H9 (cell line): ENCODE results near the gene HAUS7. TPM values are rescaled to one million over a fixed set of nuclear protein-coding genes. Genes with fewer than 3 reads are reported as not detected.

Source experiments
- DNase-seq: peaks from one replicate; pipeline ENCODE4 v3.0.0-alpha.2; 2017
- H2AFZ ChIP-seq: one replicate; pipeline ENCODE4 v1.6.1; 2013; ENCODE audit warnings: mild to moderate bottlenecking, low read length, control low read depth, moderate library complexity
- H2AK5ac ChIP-seq: 2 replicates; pipeline ENCODE4 v1.6.1; 2013; ENCODE audit warnings: low read length, control low read depth, mixed read lengths; ENCODE audit not compliant: insufficient read length
- H2BK120ac ChIP-seq: one replicate; pipeline ENCODE4 v1.6.1; 2013; ENCODE audit warnings: low read depth, mild to moderate bottlenecking, low read length, control low read depth, inconsistent platforms; ENCODE audit not compliant: poor library complexity, severe bottlenecking
- H2BK12ac ChIP-seq: 2 replicates; pipeline ENCODE4 v1.6.1; 2013; ENCODE audit warnings: low read length, control low read depth, mixed read lengths, low read depth; ENCODE audit not compliant: insufficient read length
- H2BK15ac ChIP-seq: 2 replicates; pipeline ENCODE4 v1.6.1; 2013; ENCODE audit warnings: low read depth, low read length, control low read depth
- H2BK20ac ChIP-seq: one replicate; pipeline ENCODE4 v1.6.1; 2013; ENCODE audit warnings: low read depth, mild to moderate bottlenecking, low read length, control low read depth, inconsistent platforms; ENCODE audit not compliant: poor library complexity, severe bottlenecking
- H2BK5ac ChIP-seq: 2 replicates; pipeline ENCODE4 v1.6.1; 2013; ENCODE audit warnings: low read length, control low read depth, mixed read lengths; ENCODE audit not compliant: insufficient read length
- H3K14ac ChIP-seq: 2 replicates; pipeline ENCODE4 v1.6.1; 2013; ENCODE audit warnings: low read length, control low read depth; ENCODE audit not compliant: insufficient read depth
- H3K18ac ChIP-seq: 2 replicates; pipeline ENCODE4 v1.6.1; 2013; ENCODE audit warnings: low read depth, mild to moderate bottlenecking, mixed read lengths, low read length, control low read depth; ENCODE audit not compliant: insufficient read length
- H3K23ac ChIP-seq: 2 replicates; pipeline ENCODE4 v1.6.1; 2013; ENCODE audit warnings: low read length, control low read depth, mixed read lengths, low read depth; ENCODE audit not compliant: insufficient read length
- H3K23me2 ChIP-seq: 2 replicates; pipeline ENCODE4 v1.6.1; 2013; ENCODE audit warnings: low read depth, mild to moderate bottlenecking, mixed read lengths, low read length, control low read depth; ENCODE audit not compliant: insufficient read length, poor library complexity, severe bottlenecking
- H3K27ac ChIP-seq: 2 replicates; pipeline ENCODE4 v1.5.1; 2013; ENCODE audit warnings: low read length, control low read depth, mixed read lengths, low read depth; ENCODE audit not compliant: insufficient read length
- H3K27me3 ChIP-seq: 2 replicates; pipeline ENCODE4 v1.6.1; 2013; ENCODE audit warnings: low read length, control low read depth, inconsistent platforms; ENCODE audit not compliant: insufficient read depth
- H3K4ac ChIP-seq: 2 replicates; pipeline ENCODE4 v1.6.1; 2013; ENCODE audit warnings: low read depth, mild to moderate bottlenecking, control low read depth, inconsistent platforms, low read length, moderate library complexity
- H3K4me1 ChIP-seq: 2 replicates; pipeline ENCODE4 v1.6.1; 2013; ENCODE audit warnings: low read length, control low read depth, inconsistent platforms; ENCODE audit not compliant: insufficient read depth
- H3K4me2 ChIP-seq: 2 replicates; pipeline ENCODE4 v1.6.1; 2013; ENCODE audit warnings: low read length, control low read depth, mixed read lengths; ENCODE audit not compliant: insufficient read length, insufficient read depth
- H3K56ac ChIP-seq: 2 replicates; pipeline ENCODE4 v1.6.1; 2013; ENCODE audit warnings: low read depth, mild to moderate bottlenecking, mixed read lengths, low read length, control low read depth; ENCODE audit not compliant: insufficient read length
- H3K79me1 ChIP-seq: 2 replicates; pipeline ENCODE4 v1.6.1; 2013; ENCODE audit warnings: low read depth, mild to moderate bottlenecking, moderate library complexity, low read length, control low read depth, inconsistent platforms; ENCODE audit not compliant: insufficient read depth, poor library complexity, severe bottlenecking
- H3K79me2 ChIP-seq: 2 replicates; pipeline ENCODE4 v1.6.1; 2013; ENCODE audit warnings: low read length, control low read depth, inconsistent platforms; ENCODE audit not compliant: insufficient read depth
- H3K9ac ChIP-seq: 2 replicates; pipeline ENCODE4 v1.6.1; 2013; ENCODE audit warnings: low read length, control low read depth, mixed read lengths; ENCODE audit not compliant: insufficient read length; ENCODE audit errors: extremely low read depth
- H3K9me3 ChIP-seq: one replicate; pipeline ENCODE4 v1.6.1; 2013; ENCODE audit warnings: low read depth, low read length, inconsistent platforms; ENCODE audit not compliant: control insufficient read depth
- H3T11ph ChIP-seq: one replicate; pipeline ENCODE4 v1.6.1; 2013; ENCODE audit warnings: mild to moderate bottlenecking, low read length, control low read depth, inconsistent platforms
- H4K20me1 ChIP-seq: one replicate; pipeline ENCODE4 v1.6.1; 2013; ENCODE audit not compliant: control insufficient read depth, insufficient read length, insufficient read depth
- H4K5ac ChIP-seq: 2 replicates; pipeline ENCODE4 v1.6.1; 2013; ENCODE audit warnings: low read depth, mild to moderate bottlenecking, mixed read lengths, low read length, control low read depth; ENCODE audit not compliant: insufficient read length
- H4K8ac ChIP-seq: replicated peaks from 2 replicates; pipeline ENCODE4 v1.6.1; 2013; ENCODE audit warnings: low read length, control low read depth, mixed read lengths, low read depth; ENCODE audit not compliant: insufficient read length
- H4K91ac ChIP-seq: 2 replicates; pipeline ENCODE4 v1.6.1; 2013; ENCODE audit warnings: low read depth, mild to moderate bottlenecking, moderate library complexity, mixed read lengths, low read length, control low read depth; ENCODE audit not compliant: insufficient read length
- H3K27ac Mint-ChIP-seq, 3 experiments: 2 replicates in 2 of 3; 3 replicates in 1 of 3; pipeline ENCODE4 v1.8.0; 2020 to 2021; ENCODE audit warnings: mixed read lengths in 3 of 3, mild to moderate bottlenecking in 1 of 3, moderate library complexity in 1 of 3
- H3K27me3 Mint-ChIP-seq: 2 replicates; pipeline ENCODE4 v1.8.0; 2021; ENCODE audit warnings: low read depth, mild to moderate bottlenecking, moderate library complexity, mixed read lengths
- H3K36me3 Mint-ChIP-seq, 3 experiments: 2 replicates in 2 of 3; 3 replicates in 1 of 3; pipeline ENCODE4 v1.8.0; 2020 to 2021; ENCODE audit warnings: low read depth in 3 of 3, mixed read lengths in 3 of 3; ENCODE audit not compliant: insufficient read depth in 1 of 3
- H3K4me1 Mint-ChIP-seq, 2 experiments: 2 replicates each; pipeline ENCODE4 v1.8.0; 2020; ENCODE audit warnings: mixed read lengths in 2 of 2
- H3K4me3 Mint-ChIP-seq, 2 experiments: 2 replicates in 1 of 2; 3 replicates in 1 of 2; pipeline ENCODE4 v1.8.0; 2020 to 2021; ENCODE audit warnings: mild to moderate bottlenecking in 2 of 2, mixed read lengths in 2 of 2, moderate library complexity in 1 of 2
- H3K9me3 Mint-ChIP-seq, 2 experiments: 2 replicates in 1 of 2; 3 replicates in 1 of 2; pipeline ENCODE4 v1.8.0; 2020; ENCODE audit warnings: mild to moderate bottlenecking in 2 of 2, mixed read lengths in 2 of 2, moderate library complexity in 1 of 2
- CTCF ChIP-seq: fragments of 200-600 bp; sonication (generic); conservative IDR thresholded peaks from 3 replicates; pipeline ENCODE4 v1.8.0; 2021; ENCODE audit warnings: antibody characterized with exemption, mild to moderate bottlenecking
- WGBS: extraction: QIAGEN DNeasy Blood & Tissue Kit; methylation state at CpG from one replicate; pipeline ENCODE4 v1.1.7; 2013; ENCODE audit warnings: missing lambda C conversion rate, low lambda C conversion rate, mixed read lengths; ENCODE audit not compliant: insufficient read length; ENCODE audit errors: extremely low coverage; 5-methylcytosine and 5-hydroxymethylcytosine counted together
- total RNA-seq: library from RNA; stranded (reverse); gene quantifications from 2 replicates; pipeline ENCODE4 v1.2.1, GENCODE V29; 2021

The HAUS7 gene
- total RNA-seq, 1 experiment from 2014 or later = 45.3 TPM

DNA sequence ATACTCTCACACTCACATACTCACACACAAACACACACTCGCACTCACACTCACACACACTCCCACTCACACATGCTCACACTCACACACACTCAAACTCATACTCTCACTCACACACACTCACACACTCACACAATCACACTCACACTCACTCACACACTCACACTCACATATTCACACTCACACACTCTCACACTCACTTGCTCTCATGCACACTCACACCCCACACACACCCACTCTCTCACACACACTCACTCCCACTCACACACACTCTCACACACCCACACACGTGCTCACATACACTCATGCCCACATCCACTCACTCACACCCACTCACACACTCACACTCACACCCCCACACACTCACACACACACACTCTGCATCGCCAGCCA is 42.1 kb upstream of the HAUS7 start:
- Histone ChIP-seq H3K27ac (no peak overlapping the region), H3K4me1 (no peaks in the 10 kb centered on the region), H3T11ph (no peak overlapping the region), H3K9ac (no peak overlapping the region), H3K4ac (no peak overlapping the region), H2BK20ac (no peak overlapping the region), H2AFZ (no peak overlapping the region), H3K27me3 (peaks cover 2% of the 10 kb centered on the region; the same call in 1 of the 2 replicates), H3K23ac (no peak overlapping the region), H3K14ac (no peak overlapping the region), H3K79me2 (no peaks in the 10 kb centered on the region), H4K5ac (no peak overlapping the region), H2AK5ac (no peak overlapping the region), H4K20me1 (peaks cover 2% of the 10 kb centered on the region), H3K23me2 (no peaks in the 10 kb centered on the region), H4K8ac (no peak overlapping the region), H3K9me3 (peaks cover 21% of the 10 kb centered on the region), H3K56ac (no peak overlapping the region), H3K18ac (no peak overlapping the region), H4K91ac (no peak overlapping the region), H2BK5ac (no peak overlapping the region), H3K4me2 (no peak overlapping the region), H2BK15ac (no peak overlapping the region), H2BK12ac (no peak overlapping the region), H3K79me1 (no peaks in the 10 kb centered on the region), H2BK120ac (no peak overlapping the region)
- Mint-ChIP-seq H3K4me1 (peaks cover 2 to 4% of the 10 kb centered on the region in 2 experiments; a peak in 2 of 4 replicates), H3K4me3 (no peak overlapping the region), H3K27me3 (peaks cover 24% of the 10 kb centered on the region), H3K9me3 (peaks cover 50 to 51% of the 10 kb centered on the region in 2 experiments), H3K27ac (no peak overlapping the region), H3K36me3 (peaks cover 0 to 4% (median 4%) of the 10 kb centered on the region in 3 experiments; a peak in 4 of 7 replicates)
- DNase-seq = no peak
- no peak for TF ChIP-seq CTCF
- WGBS = 100% methylated on average over 2 of the region's 3 CpGs
